Transverse colon (tissue), 4 donors: ENCODE measurements around the gene UPP2. TPM values are rescaled to one million over a fixed set of nuclear protein-coding genes. Genes with fewer than 3 reads are reported as not detected.

ENCODE experiments used
- DNase-seq: peaks from one replicate; pipeline ENCODE4 v3.0.0-alpha.2; 2019
- H3K27ac ChIP-seq, 4 donors: fragments of 200-600 bp; sonication (generic); 2 replicates each; pipeline ENCODE4 v1.5.1; 2016 to 2018; ENCODE audit warnings: inconsistent platforms in 4 of 4
- H3K27me3 ChIP-seq: fragments of 200-600 bp; sonication (generic); 2 replicates; pipeline ENCODE4 v1.5.1; 2017; ENCODE audit warnings: inconsistent platforms
- H3K36me3 ChIP-seq, 4 donors: fragments of 200-600 bp; sonication (generic); 2 replicates each; pipeline ENCODE4 v1.5.1; 2017 to 2019; ENCODE audit warnings: inconsistent platforms in 4 of 4
- H3K4me1 ChIP-seq, 4 donors: fragments of 200-600 bp; sonication (generic); 2 replicates each; pipeline ENCODE4 v1.5.1; 2017 to 2020; ENCODE audit warnings: inconsistent platforms in 4 of 4
- H3K4me3 ChIP-seq, 4 donors: fragments of 200-600 bp; sonication (generic); 1 replicate in 1 of 4; 2 replicates in 3 of 4; pipeline versions ENCODE4 v1.5.1 to v1.6.1; 2017 to 2019; ENCODE audit warnings: inconsistent platforms in 4 of 4
- H3K9me3 ChIP-seq, 2 donors: fragments of 200-600 bp; sonication (generic); 2 replicates each; pipeline ENCODE4 v1.5.1; 2017 to 2019; ENCODE audit warnings: inconsistent platforms in 2 of 2
- EP300 ChIP-seq: sonication (generic); formaldehyde crosslinking; IDR thresholded peaks from one replicate; pipeline ENCODE4 v1.6.1; 2017; ENCODE audit warnings: antibody characterized with exemption, low read depth
- POLR2A ChIP-seq: fragments of 450-650 bp; IDR thresholded peaks from one replicate; pipeline ENCODE4 v1.6.1; 2016; ENCODE audit warnings: antibody characterized with exemption, mild to moderate bottlenecking, moderate library complexity
- POLR2AphosphoS5 ChIP-seq, 3 donors: sonication (generic); formaldehyde crosslinking; IDR thresholded peaks; one replicate each; pipeline ENCODE4 v1.6.1; 2016; ENCODE audit warnings: antibody characterized with exemption in 3 of 3
- WGBS, 2 donors: methylation state at CpG; one replicate each; pipeline ENCODE4 v1.1.5; 2018; ENCODE audit warnings: low coverage in 1 of 2; 5-methylcytosine and 5-hydroxymethylcytosine counted together
- in situ Hi-C, 4 donors: fragments of 200-750 bp; cut with MboI; loops; one replicate each; pipeline versions ENCODE4 v1.15.0 to v1.15.1; 2017; ENCODE audit warnings: low sequenced_read_pairs in 3 of 4, low pct_ligation_motif_present in 1 of 4, low pct_unique_long_range_greater_than_20kb in 1 of 4
- intact Hi-C: fragments of 100-400 bp; cut with DNase I; formaldehyde crosslinking; loops from one replicate; pipeline ENCODE4 v1.15.1; 2023; ENCODE audit warnings: low total_unique reads
- total RNA-seq, 4 donors: library from RNA; depleted of rRNA; stranded (reverse); fragments of >200 nt; gene quantifications; one replicate each; pipeline ENCODE4 v1.1.0, GENCODE V29; 2016
- TF ChIP-seq, protein P1 (sequence below), 5 experiments: fragments of 200-600 bp in 3 of 5; fragments of 450-650 bp in 2 of 5; sonication (generic) in 3 of 5; IDR thresholded peaks; 1 replicate in 2 of 5; 2 replicates in 3 of 5; pipeline ENCODE4 v1.5.1; 2016 to 2017; ENCODE audit warnings: antibody characterized with exemption in 5 of 5, inconsistent platforms in 3 of 5, mild to moderate bottlenecking in 2 of 5, moderate library complexity in 1 of 5

UPP2 gene
- total RNA-seq, 4 donors from 2014 or later = not detected

DNA sequence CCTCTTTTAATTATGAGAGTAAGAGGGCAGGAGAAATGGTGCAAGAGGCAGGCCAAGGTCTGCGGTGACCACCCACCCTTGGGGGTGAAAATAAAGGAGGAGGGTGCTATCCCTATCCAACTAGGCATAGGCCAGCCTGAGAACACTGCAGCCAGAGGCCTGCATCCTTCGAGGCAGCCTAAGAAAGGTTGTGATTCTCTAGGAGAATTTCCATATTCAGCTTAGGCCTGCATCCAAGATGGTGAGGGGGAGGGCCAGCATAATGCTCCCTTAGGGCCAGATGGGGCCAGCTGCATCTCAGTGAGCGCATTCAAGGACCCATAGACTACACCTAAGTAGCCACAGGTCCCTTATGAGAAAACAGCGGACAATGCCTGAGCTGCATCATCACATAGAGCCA lies 3.5 kb upstream of the UPP2 start:
- TF ChIP-seq, protein P1, sequence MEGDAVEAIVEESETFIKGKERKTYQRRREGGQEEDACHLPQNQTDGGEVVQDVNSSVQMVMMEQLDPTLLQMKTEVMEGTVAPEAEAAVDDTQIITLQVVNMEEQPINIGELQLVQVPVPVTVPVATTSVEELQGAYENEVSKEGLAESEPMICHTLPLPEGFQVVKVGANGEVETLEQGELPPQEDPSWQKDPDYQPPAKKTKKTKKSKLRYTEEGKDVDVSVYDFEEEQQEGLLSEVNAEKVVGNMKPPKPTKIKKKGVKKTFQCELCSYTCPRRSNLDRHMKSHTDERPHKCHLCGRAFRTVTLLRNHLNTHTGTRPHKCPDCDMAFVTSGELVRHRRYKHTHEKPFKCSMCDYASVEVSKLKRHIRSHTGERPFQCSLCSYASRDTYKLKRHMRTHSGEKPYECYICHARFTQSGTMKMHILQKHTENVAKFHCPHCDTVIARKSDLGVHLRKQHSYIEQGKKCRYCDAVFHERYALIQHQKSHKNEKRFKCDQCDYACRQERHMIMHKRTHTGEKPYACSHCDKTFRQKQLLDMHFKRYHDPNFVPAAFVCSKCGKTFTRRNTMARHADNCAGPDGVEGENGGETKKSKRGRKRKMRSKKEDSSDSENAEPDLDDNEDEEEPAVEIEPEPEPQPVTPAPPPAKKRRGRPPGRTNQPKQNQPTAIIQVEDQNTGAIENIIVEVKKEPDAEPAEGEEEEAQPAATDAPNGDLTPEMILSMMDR (IDR thresholded peaks at IDR 0.05) = no peak
- TF ChIP-seq POLR2A = no peak
- TF ChIP-seq EP300 = no peak
- TF ChIP-seq POLR2AphosphoS5 (IDR thresholded peaks at IDR 0.05) = no peak
- no peak overlapping the region for H3K27ac ChIP-seq
- 67 to 91% methylated on average over 2 to 4 of the region's 4 CpGs for WGBS, 2 donors

DNA sequence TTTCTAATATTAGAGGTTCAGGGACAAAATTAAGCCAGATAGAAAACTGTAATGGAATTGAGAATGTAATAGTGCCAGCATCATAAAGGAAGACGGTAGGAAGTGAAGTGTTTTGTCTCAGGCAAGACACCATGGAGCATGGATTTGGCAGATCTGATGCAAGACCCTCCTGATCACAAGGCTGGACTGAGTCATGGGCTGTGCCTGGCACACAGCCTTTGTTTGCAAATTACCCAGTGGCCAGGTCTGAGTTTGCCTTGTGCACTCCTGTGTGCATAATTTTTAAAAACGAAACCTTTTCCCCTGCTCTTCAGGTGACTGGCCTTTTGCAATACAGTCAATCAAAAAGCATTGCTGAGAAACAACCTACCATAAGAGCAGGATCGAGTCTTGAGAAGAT lies 2.0 kb upstream of the UPP2 start:
- in situ Hi-C loops = no loop called here
- TF ChIP-seq POLR2A = no peak
- TF ChIP-seq, protein P1 (IDR thresholded peaks at IDR 0.05) = no peak
- no peak for TF ChIP-seq POLR2AphosphoS5 (IDR thresholded peaks at IDR 0.05)
- TF ChIP-seq EP300 = no peak
- WGBS, 2 donors = 55 to 57% methylated on average over 2 to 3 of the region's 3 CpGs
- intact Hi-C loops = no loop called here
- Histone ChIP-seq H3K4me3 (no peak overlapping the region), H3K9me3 (no peaks in the 10 kb centered on the region), H3K27ac (no peak overlapping the region), H3K27me3 (no peaks in the 10 kb centered on the region), H3K36me3 (no peaks in the 10 kb centered on the region), H3K4me1 (peaks cover 0 to 25% (median 2%) of the 10 kb centered on the region in 4 donors)
- DNase-seq = no peak

More for the DNA sequence above, 3.5 kb upstream of the UPP2 start:
- in situ Hi-C loops = no loop called here
- H3K4me3 ChIP-seq = no peak overlapping the region
- intact Hi-C loops = no loop called here
- no peaks in the 10 kb centered on the region for H3K36me3 ChIP-seq
- H3K4me1 ChIP-seq = peaks cover 0 to 25% (median 9%) of the 10 kb centered on the region in 4 donors
- H3K27me3 ChIP-seq = no peaks in the 10 kb centered on the region
- DNase-seq = no peak
- no peaks in the 10 kb centered on the region for H3K9me3 ChIP-seq

DNA sequence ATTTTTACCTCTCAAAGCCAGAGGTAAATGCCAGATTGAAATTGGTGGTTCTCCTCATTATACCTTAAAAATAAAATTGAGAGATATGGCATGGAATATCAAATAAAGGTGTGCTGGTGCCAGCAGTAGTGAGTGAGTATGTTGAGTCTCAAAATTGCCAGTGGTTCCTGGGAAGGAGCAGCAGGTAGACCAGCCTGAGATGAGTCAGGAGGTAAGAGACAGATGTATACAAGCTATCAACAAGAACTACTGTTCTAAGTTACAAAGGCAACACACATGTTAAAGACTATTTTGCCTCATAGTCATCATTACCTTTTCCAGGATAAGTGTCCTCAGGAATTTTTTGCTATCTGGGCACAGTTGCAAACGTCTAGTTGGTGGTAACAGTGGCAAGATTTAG lies 1.3 kb upstream of the UPP2 start:
- H3K4me1 ChIP-seq = peaks cover 0 to 18% (median 0%) of the 10 kb centered on the region in 4 donors
- DNase-seq = no peak
- H3K4me3 ChIP-seq = no peak overlapping the region
- H3K27ac ChIP-seq = no peak overlapping the region
- H3K36me3 ChIP-seq = no peaks in the 10 kb centered on the region
- 60 to 81% methylated on average over 1 of the region's 1 CpG for WGBS, 2 donors
- TF ChIP-seq EP300 (no peak), POLR2AphosphoS5 (IDR thresholded peaks at IDR 0.05) (no peak), POLR2A (no peak)
- TF ChIP-seq, protein P1 (IDR thresholded peaks at IDR 0.05) = no peak
- intact Hi-C loops (no loop called here), in situ Hi-C loops (no loop called here)
- no peaks in the 10 kb centered on the region for H3K27me3 ChIP-seq
- no peaks in the 10 kb centered on the region for H3K9me3 ChIP-seq

DNA sequence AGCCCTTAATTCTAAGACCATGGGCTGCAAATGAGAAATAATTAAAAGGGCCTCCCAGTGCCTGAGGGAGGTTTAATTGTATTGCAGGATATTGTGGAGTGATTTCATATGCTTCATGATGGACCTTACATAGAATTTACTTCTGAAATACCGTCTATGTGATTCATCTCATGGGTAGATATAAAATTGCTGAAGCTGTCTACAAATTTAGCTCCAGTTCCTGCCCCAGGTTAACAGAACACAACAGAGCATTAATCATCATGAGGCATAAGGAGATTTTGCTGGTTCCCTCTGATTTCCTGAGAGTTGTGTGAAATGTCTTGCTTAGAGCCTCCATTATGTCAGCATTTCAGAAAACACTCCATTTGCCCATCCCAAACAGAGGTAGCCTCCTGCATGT lies 770 bp downstream of the UPP2 start:
- no peaks in the 10 kb centered on the region for H3K27me3 ChIP-seq
- H3K27ac ChIP-seq = no peak overlapping the region
- no peaks in the 10 kb centered on the region for H3K36me3 ChIP-seq
- no peaks in the 10 kb centered on the region for H3K9me3 ChIP-seq
- no peak for DNase-seq
- intact Hi-C loops (no loop called here), in situ Hi-C loops (no loop called here)
- TF ChIP-seq, protein P1 (IDR thresholded peaks at IDR 0.05) = no peak
- TF ChIP-seq POLR2AphosphoS5 (IDR thresholded peaks at IDR 0.05) (no peak), EP300 (no peak), POLR2A (no peak)
- peaks cover 0 to 14% (median 0%) of the 10 kb centered on the region in 4 donors for H3K4me1 ChIP-seq
- H3K4me3 ChIP-seq = no peak overlapping the region
- WGBS, 2 donors = 78% methylated on average over 1 of the region's 1 CpG; no CpG with 5 or more reads in 1 of the 2 donors
